NCI-H2196 treated with DMSO at 0.1 percent for 48 hours (cell line): ENCODE data around the gene TMEM108.

Experiments used
- DNase-seq: peaks from one replicate; lab custom pipeline; 2025; ENCODE audit not compliant: unreplicated experiment; lab: John Stamatoyannopoulos, UW

TMEM108 gene

GRCh38 chr3:133053532-133053931, 15.3 kb downstream of the TMEM108 start:
- no peak for DNase-seq

- DNase-seq = no peak
Measured at GRCh38 chr3:133054586-133054985, 16.4 kb downstream of the TMEM108 start.

GRCh38 chr3:133055339-133055738, 17.1 kb downstream of the TMEM108 start:
- no peak for DNase-seq

GRCh38 chr3:133058243-133058642, 20.1 kb downstream of the TMEM108 start:
- no peak for DNase-seq

GRCh38 chr3:133058831-133059230, 20.6 kb downstream of the TMEM108 start:
- DNase-seq = no peak

GRCh38 chr3:133065193-133065961, 27.2 kb downstream of the TMEM108 start:
- no peak for DNase-seq

GRCh38 chr3:133066026-133066425, 27.8 kb downstream of the TMEM108 start:
- DNase-seq = no peak

- no peak for DNase-seq
Measured at GRCh38 chr3:133069556-133070286, 31.5 kb downstream of the TMEM108 start.

- no peak for DNase-seq
Measured at GRCh38 chr3:133074977-133075376, 36.8 kb downstream of the TMEM108 start.

GRCh38 chr3:133077688-133078087, 39.5 kb downstream of the TMEM108 start:
- no peak for DNase-seq

GRCh38 chr3:133079621-133080020, 41.4 kb downstream of the TMEM108 start:
- no peak for DNase-seq

GRCh38 chr3:133081016-133081415, 42.8 kb downstream of the TMEM108 start:
- no peak for DNase-seq

GRCh38 chr3:133083395-133083794, 45.2 kb downstream of the TMEM108 start:
- no peak for DNase-seq

- no peak for DNase-seq
Measured at GRCh38 chr3:133089906-133090485, 51.8 kb downstream of the TMEM108 start.

- no peak for DNase-seq
Measured at GRCh38 chr3:133092681-133093080, 54.5 kb downstream of the TMEM108 start.

- DNase-seq = no peak
Measured at GRCh38 chr3:133093366-133093765, 55.2 kb downstream of the TMEM108 start.

GRCh38 chr3:133096900-133097613, 58.9 kb downstream of the TMEM108 start:
- DNase-seq = no peak

- DNase-seq = no peak
Measured at GRCh38 chr3:133103706-133104105, 65.5 kb downstream of the TMEM108 start.

- DNase-seq = no peak
Measured at GRCh38 chr3:133106169-133106568, 68.0 kb downstream of the TMEM108 start.

- no peak for DNase-seq
Measured at GRCh38 chr3:133112666-133113065, 74.5 kb downstream of the TMEM108 start.

GRCh38 chr3:133113526-133113925, 75.3 kb downstream of the TMEM108 start:
- DNase-seq = no peak
